ENCODE measurements around the gene CTIF. TPM values are rescaled to one million over a fixed set of nuclear protein-coding genes. Genes with fewer than 3 reads are reported as not detected.

The CTIF gene
- total RNA-seq, 1 donor from 2014 or later: 48.5 TPM

DNA sequence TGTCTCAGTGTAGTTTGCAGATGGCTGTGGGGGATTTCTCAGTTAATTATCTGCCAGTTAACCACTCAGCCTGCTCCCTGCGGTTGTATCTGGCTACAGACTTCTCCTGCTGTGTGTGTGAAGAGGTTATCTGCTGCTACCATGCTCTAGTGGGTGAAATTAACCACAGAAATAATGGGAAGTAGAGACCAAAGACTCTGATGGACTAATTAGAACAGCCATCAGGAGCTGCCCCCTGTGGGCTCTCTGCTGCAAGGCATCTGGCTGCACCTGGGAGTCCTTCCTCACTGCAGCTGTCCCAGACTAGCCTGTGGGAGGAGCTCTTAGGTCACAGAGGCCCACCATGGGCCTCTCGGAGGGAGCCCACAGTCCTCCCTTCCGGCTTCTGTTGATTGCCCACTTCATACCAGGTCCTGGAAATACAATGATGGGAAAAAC lies 66.6 kb downstream of the CTIF start:
- Mint-ChIP-seq H3K9me3 (no peaks in the 10 kb centered on the region), H3K27ac (no peak overlapping the region), H3K4me3 (no peak overlapping the region), H3K36me3 (no peaks in the 10 kb centered on the region), H3K27me3 (no peaks in the 10 kb centered on the region), H3K4me1 (ENCODE audit: unreplicated experiment) (peaks cover 27% of the 10 kb centered on the region)
- DNase-seq (ENCODE audit: extremely low spot score, unreplicated experiment): no peak
- TF ChIP-seq, protein P1, sequence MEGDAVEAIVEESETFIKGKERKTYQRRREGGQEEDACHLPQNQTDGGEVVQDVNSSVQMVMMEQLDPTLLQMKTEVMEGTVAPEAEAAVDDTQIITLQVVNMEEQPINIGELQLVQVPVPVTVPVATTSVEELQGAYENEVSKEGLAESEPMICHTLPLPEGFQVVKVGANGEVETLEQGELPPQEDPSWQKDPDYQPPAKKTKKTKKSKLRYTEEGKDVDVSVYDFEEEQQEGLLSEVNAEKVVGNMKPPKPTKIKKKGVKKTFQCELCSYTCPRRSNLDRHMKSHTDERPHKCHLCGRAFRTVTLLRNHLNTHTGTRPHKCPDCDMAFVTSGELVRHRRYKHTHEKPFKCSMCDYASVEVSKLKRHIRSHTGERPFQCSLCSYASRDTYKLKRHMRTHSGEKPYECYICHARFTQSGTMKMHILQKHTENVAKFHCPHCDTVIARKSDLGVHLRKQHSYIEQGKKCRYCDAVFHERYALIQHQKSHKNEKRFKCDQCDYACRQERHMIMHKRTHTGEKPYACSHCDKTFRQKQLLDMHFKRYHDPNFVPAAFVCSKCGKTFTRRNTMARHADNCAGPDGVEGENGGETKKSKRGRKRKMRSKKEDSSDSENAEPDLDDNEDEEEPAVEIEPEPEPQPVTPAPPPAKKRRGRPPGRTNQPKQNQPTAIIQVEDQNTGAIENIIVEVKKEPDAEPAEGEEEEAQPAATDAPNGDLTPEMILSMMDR (conservative IDR thresholded peaks at IDR 0.05): peak; percentile 40

GRCh38 chr18:48607056-48607984 lies 68.5 kb downstream of the CTIF start:
- peaks cover 21% of the 10 kb centered on the region for H3K4me1 Mint-ChIP-seq (ENCODE audit: unreplicated experiment)
- H3K9me3 Mint-ChIP-seq: no peaks in the 10 kb centered on the region

GRCh38 chr18:48608581-48608980 lies 69.8 kb downstream of the CTIF start:
- H3K4me1 Mint-ChIP-seq (ENCODE audit: unreplicated experiment): peaks cover 34% of the 10 kb centered on the region

More at GRCh38 chr18:48607056-48607984, 68.5 kb downstream of the CTIF start:
- Mint-ChIP-seq H3K36me3 (no peaks in the 10 kb centered on the region), H3K27me3 (no peaks in the 10 kb centered on the region), H3K27ac (no peak overlapping the region), H3K4me3 (no peak overlapping the region)
- no peak for DNase-seq (ENCODE audit: extremely low spot score, unreplicated experiment)
- TF ChIP-seq, protein P1 (conservative IDR thresholded peaks at IDR 0.05): no peak

GRCh38 chr18:48609114-48609513 lies 70.3 kb downstream of the CTIF start:
- H3K4me1 Mint-ChIP-seq (ENCODE audit: unreplicated experiment): peaks cover 39% of the 10 kb centered on the region

More at GRCh38 chr18:48608581-48608980, 69.8 kb downstream of the CTIF start:
- DNase-seq (ENCODE audit: extremely low spot score, unreplicated experiment): no peak
- no peaks in the 10 kb centered on the region for H3K9me3 Mint-ChIP-seq
- H3K36me3 Mint-ChIP-seq: no peaks in the 10 kb centered on the region
- H3K4me3 Mint-ChIP-seq: no peak overlapping the region
- no peak overlapping the region for H3K27ac Mint-ChIP-seq
- TF ChIP-seq, protein P1 (conservative IDR thresholded peaks at IDR 0.05): no peak
- H3K27me3 Mint-ChIP-seq: no peaks in the 10 kb centered on the region

GRCh38 chr18:48609820-48610815 lies 71.3 kb downstream of the CTIF start:
- H3K36me3 Mint-ChIP-seq: peaks cover 4% of the 10 kb centered on the region

More at GRCh38 chr18:48609114-48609513, 70.3 kb downstream of the CTIF start:
- Mint-ChIP-seq H3K36me3 (no peaks in the 10 kb centered on the region), H3K27me3 (no peaks in the 10 kb centered on the region), H3K4me3 (no peak overlapping the region), H3K27ac (no peak overlapping the region), H3K9me3 (no peaks in the 10 kb centered on the region)
- TF ChIP-seq, protein P1 (conservative IDR thresholded peaks at IDR 0.05): no peak
- DNase-seq (ENCODE audit: extremely low spot score, unreplicated experiment): no peak

More at GRCh38 chr18:48609820-48610815, 71.3 kb downstream of the CTIF start:
- TF ChIP-seq, protein P1 (conservative IDR thresholded peaks at IDR 0.05): no peak
- H3K4me3 Mint-ChIP-seq: no peak overlapping the region
- no peaks in the 10 kb centered on the region for H3K9me3 Mint-ChIP-seq
- peak overlapping the region; percentile 31 for H3K27ac Mint-ChIP-seq
- no peaks in the 10 kb centered on the region for H3K27me3 Mint-ChIP-seq
- no peak for DNase-seq (ENCODE audit: extremely low spot score, unreplicated experiment)
- peaks cover 45% of the 10 kb centered on the region for H3K4me1 Mint-ChIP-seq (ENCODE audit: unreplicated experiment)
